Type B pancreatic cell (in vitro differentiated cells): ENCODE measurements around the gene LCN10. TPM values are rescaled to one million over a fixed set of nuclear protein-coding genes. Genes with fewer than 3 reads are reported as not detected.

ENCODE experiments used
- DNase-seq: peaks from one replicate; pipeline ENCODE4 v3.0.0; 2021; ENCODE audit warnings: mixed read lengths; ENCODE audit not compliant: unreplicated experiment; ENCODE audit errors: extremely low spot score
- H3K27ac Mint-ChIP-seq: 2 replicates; pipeline ENCODE4 v1.8.0; 2021; ENCODE audit warnings: mild to moderate bottlenecking, mixed read lengths
- H3K27me3 Mint-ChIP-seq: 2 replicates; pipeline ENCODE4 v1.8.0; 2021; ENCODE audit warnings: mixed read lengths
- H3K36me3 Mint-ChIP-seq: 2 replicates; pipeline ENCODE4 v1.8.0; 2021; ENCODE audit warnings: mixed read lengths
- H3K4me1 Mint-ChIP-seq: one replicate; pipeline ENCODE4 v1.8.0; 2021; ENCODE audit warnings: mixed read lengths; ENCODE audit not compliant: unreplicated experiment
- H3K4me3 Mint-ChIP-seq: 2 replicates; pipeline ENCODE4 v1.8.0; 2021; ENCODE audit warnings: mild to moderate bottlenecking, mixed read lengths
- H3K9me3 Mint-ChIP-seq: 2 replicates; pipeline ENCODE4 v1.8.0; 2021; ENCODE audit warnings: mixed read lengths
- total RNA-seq: library from RNA; stranded (reverse); gene quantifications from 2 replicates; pipeline ENCODE4 v1.2.1, GENCODE V29; 2021; ENCODE audit warnings: low replicate concordance
- TF ChIP-seq, protein P1 (sequence below): fragments of 200-600 bp; sonication (generic); conservative IDR thresholded peaks from 2 replicates; pipeline ENCODE4 v1.5.0; 2021; ENCODE audit warnings: antibody characterized with exemption, mild to moderate bottlenecking

Gene LCN10
- total RNA-seq, 1 donor from 2014 or later: not detected

DNA sequence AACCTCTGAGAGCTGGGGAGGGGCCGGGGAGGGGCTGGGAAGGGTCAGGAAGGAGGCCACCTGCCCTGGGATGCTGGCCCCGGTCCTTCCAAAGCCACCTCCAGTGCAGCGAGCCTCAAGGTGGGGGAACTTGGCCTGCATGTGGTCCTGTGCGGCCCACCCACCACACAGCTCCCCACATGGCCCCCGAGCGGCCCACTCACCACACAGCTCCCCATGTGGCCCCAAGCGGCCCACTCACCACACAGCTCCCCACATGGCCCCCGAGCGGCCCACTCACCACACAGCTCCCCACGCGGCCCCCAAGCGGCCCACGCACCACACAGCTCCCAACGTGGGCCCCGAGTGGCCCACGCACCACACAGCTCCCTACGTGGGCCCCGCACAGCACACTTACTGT lies 2.0 kb upstream of the LCN10 start:
- H3K27me3 Mint-ChIP-seq: no peaks in the 10 kb centered on the region
- no peaks in the 10 kb centered on the region for H3K4me1 Mint-ChIP-seq
- TF ChIP-seq, protein P1, sequence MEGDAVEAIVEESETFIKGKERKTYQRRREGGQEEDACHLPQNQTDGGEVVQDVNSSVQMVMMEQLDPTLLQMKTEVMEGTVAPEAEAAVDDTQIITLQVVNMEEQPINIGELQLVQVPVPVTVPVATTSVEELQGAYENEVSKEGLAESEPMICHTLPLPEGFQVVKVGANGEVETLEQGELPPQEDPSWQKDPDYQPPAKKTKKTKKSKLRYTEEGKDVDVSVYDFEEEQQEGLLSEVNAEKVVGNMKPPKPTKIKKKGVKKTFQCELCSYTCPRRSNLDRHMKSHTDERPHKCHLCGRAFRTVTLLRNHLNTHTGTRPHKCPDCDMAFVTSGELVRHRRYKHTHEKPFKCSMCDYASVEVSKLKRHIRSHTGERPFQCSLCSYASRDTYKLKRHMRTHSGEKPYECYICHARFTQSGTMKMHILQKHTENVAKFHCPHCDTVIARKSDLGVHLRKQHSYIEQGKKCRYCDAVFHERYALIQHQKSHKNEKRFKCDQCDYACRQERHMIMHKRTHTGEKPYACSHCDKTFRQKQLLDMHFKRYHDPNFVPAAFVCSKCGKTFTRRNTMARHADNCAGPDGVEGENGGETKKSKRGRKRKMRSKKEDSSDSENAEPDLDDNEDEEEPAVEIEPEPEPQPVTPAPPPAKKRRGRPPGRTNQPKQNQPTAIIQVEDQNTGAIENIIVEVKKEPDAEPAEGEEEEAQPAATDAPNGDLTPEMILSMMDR: no peak
- no peak for DNase-seq
- H3K27ac Mint-ChIP-seq: no peak overlapping the region
- H3K4me3 Mint-ChIP-seq: no peak overlapping the region
- H3K36me3 Mint-ChIP-seq: no peaks in the 10 kb centered on the region
- H3K9me3 Mint-ChIP-seq: no peaks in the 10 kb centered on the region

DNA sequence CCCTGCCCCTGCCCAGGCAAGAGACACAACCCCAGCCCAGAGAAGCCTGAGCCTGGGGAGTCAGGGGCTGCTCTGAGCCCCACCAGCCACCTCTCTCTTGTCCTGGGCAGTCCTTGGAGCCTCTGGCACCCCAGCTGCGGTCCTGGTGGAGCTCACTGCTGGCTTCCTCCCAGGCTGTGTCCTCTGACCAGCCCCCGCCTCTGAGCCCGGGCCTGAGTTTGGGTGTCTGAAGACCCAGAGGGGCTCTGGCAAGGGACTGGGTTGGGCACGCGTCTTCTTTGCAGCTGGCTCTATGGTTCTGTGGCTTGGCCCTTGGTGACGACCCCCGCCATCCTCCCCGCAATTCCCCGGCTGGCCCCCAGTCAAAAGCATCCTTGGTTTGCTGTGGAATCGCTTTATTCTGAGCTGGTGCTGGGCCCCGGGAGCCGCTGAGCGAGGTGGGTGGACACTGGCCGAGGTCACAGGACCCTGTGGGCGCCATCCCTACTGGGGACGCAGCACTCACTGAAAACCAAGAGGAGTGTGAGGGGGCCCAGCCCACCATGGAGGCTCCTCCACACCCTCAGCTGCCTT lies 985 bp upstream of the LCN10 start:
- H3K4me3 Mint-ChIP-seq: no peak overlapping the region
- H3K27me3 Mint-ChIP-seq: peaks cover 3% of the 10 kb centered on the region
- H3K4me1 Mint-ChIP-seq: no peaks in the 10 kb centered on the region
- H3K36me3 Mint-ChIP-seq: no peaks in the 10 kb centered on the region
- no peaks in the 10 kb centered on the region for H3K9me3 Mint-ChIP-seq
- no peak overlapping the region for H3K27ac Mint-ChIP-seq
- DNase-seq: no peak
- TF ChIP-seq, protein P1: no peak

- peaks cover 3% of the 10 kb centered on the region for H3K27me3 Mint-ChIP-seq
- TF ChIP-seq, protein P1: no peak
- H3K36me3 Mint-ChIP-seq: no peaks in the 10 kb centered on the region
- no peak for DNase-seq
- H3K9me3 Mint-ChIP-seq: no peaks in the 10 kb centered on the region
- H3K27ac Mint-ChIP-seq: no peak overlapping the region
- H3K4me1 Mint-ChIP-seq: no peaks in the 10 kb centered on the region
- no peak overlapping the region for H3K4me3 Mint-ChIP-seq
These were observed 713 bp downstream of the LCN10 start for GRCh38 chr9:136741883-136742571.

- Mint-ChIP-seq H3K4me1 (no peaks in the 10 kb centered on the region), H3K36me3 (no peaks in the 10 kb centered on the region)
These were observed 1.5 kb downstream of the LCN10 start for GRCh38 chr9:136740971-136741882.

DNA sequence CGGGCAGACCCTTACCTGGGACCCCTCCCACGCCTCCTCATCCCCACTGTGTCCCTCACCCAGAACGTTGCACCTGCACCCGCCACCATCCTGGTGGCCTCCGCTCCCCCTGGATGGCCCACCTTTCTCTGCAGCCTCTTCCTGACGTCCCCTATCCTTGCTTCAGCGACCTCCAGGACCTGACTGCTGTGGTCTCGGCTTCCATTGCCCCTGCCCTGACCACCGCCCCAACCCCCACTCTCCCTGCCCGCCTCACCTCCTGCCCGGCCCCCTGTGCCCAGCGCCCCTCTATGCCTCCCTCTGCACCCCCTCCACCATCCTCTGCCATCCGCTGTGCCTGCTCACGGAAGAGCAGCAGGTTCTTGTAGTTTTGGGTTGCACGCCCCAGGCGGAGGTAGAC lies 2.2 kb downstream of the LCN10 start:
- Mint-ChIP-seq H3K9me3 (no peaks in the 10 kb centered on the region), H3K27ac (no peak overlapping the region), H3K4me1 (no peaks in the 10 kb centered on the region), H3K36me3 (no peaks in the 10 kb centered on the region), H3K27me3 (peaks cover 3% of the 10 kb centered on the region), H3K4me3 (no peak overlapping the region)
- TF ChIP-seq, protein P1: no peak
- no peak for DNase-seq

More at GRCh38 chr9:136740971-136741882, 1.5 kb downstream of the LCN10 start:
- Mint-ChIP-seq H3K27ac (no peak overlapping the region), H3K27me3 (peaks cover 3% of the 10 kb centered on the region), H3K4me3 (no peak overlapping the region), H3K9me3 (no peaks in the 10 kb centered on the region)
- no peak for DNase-seq
- TF ChIP-seq, protein P1: no peak
